T-helper 2 cell treated with Interferon-gamma antibody and Interleukin-4, amounts not matched to agents 100 ng/mL and 5 ng/mL, for 36 hours (primary cell): Measurements from ENCODE around the gene KLHDC3. TPM values are rescaled to one million over a fixed set of nuclear protein-coding genes. Genes with fewer than 3 reads are reported as not detected.
"Not testable (repeated sequence)": the region's sequence is repeated elsewhere in the genome, so short reads cannot be mapped to it uniquely, and the experiment has no call there.

Experiments
- intact Hi-C: fragments of 100-400 bp; cut with micrococcal nuclease; formaldehyde crosslinking; loops from one replicate; pipeline ENCODE4 v1.15.1; 2023
- total RNA-seq: library from RNA; stranded (reverse); gene quantifications from 2 replicates; pipeline ENCODE4 v1.2.3, GENCODE V29; 2022

KLHDC3 gene
- total RNA-seq, 1 donor from 2014 or later = 65.4 TPM

- intact Hi-C loops = no loop called here
Observed at GRCh38 chr6:42987533-42988451, 26.3 kb upstream of the KLHDC3 start.

- intact Hi-C loops = no loop called here
Observed at GRCh38 chr6:42988486-42989020, 25.5 kb upstream of the KLHDC3 start.

- intact Hi-C loops = no loop called here
Observed at GRCh38 chr6:42989923-42990322, 24.1 kb upstream of the KLHDC3 start.

DNA sequence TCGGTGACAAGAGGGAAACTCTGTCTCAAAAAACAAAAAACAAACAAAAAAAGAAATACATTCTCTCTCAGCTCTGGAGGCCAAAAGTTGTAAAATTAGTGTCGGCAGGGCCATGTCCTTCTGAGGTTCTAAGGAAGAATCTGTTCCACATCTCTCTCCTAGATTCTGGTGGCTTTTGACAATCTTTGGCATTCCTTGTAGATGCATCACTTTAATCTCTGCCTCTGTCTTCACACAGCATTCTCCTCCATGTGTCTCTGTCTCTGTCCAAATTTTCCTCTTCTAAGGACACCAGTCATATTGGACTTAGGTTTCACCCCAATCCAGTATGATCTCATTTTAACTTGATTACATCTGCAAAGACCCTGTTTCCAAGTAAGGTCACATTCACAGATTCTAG is 20.6 kb upstream of the KLHDC3 start:
- intact Hi-C loops = no loop called here

DNA sequence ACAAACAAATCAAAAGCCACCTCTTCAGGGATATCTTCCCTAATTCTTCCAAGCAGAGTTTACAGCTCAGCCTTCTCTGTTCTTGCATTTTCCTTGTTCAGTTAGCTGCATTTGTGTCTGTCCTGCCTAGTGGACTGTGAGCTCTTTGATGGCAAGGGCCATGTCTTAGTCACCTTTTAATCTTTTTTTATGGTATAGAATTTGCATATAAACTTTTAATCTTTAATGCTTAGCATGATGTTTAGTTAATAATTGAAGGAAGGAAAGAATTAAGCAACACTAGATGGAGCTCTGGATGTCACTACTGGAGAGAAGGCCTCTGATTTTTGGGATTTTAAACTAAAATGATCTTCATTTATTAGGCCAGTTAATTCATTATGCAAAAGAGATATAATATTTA is 17.5 kb upstream of the KLHDC3 start:
- intact Hi-C loops = no loop called here

DNA sequence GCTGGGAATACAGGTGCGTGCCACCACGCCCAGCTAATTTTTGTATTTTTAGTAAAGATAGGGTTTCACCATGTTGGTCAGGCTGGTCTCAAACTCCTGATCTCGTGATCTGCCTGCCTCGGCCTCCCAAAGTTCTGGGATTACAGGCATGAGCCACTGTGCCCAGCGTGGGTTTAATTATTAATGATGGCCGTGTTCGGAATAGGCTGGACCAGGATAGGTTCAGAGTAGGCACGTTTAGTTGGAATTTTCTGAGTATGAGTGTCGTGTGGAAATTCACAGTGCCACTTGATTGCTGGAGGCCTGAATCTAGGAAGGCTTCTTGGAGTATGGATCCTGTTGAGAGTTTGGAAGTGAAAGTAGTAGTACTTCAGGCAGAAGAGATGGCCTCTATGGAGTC is 15.8 kb upstream of the KLHDC3 start:
- intact Hi-C loops = not testable (repeated sequence)

DNA sequence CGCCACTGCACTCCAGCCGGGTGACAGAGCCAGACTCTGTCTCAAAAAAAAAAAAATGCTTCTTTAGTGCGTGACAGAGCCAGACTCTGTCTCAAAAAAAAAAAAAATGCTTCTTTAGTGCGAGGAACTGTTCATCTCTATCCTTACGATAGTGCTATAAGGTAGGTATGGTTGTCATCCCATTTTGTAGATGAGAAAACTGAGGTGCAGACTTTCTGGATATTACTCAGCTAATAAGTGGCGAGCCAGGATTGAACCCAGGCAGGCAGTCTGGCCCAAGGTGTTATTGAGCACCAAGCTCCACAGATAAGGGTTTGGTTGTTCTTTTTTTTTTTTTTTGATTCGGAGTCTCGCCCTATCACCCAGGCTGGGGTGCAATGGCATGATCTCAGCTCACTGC is 12.2 kb upstream of the KLHDC3 start:
- intact Hi-C loops = no loop called here

GRCh38 chr6:43005844-43006243 is 8.2 kb upstream of the KLHDC3 start:
- intact Hi-C loops = no loop called here

GRCh38 chr6:43006251-43006650 is 7.8 kb upstream of the KLHDC3 start:
- intact Hi-C loops = no loop called here

- intact Hi-C loops = no loop called here
Observed at GRCh38 chr6:43007126-43007525, 6.9 kb upstream of the KLHDC3 start.

DNA sequence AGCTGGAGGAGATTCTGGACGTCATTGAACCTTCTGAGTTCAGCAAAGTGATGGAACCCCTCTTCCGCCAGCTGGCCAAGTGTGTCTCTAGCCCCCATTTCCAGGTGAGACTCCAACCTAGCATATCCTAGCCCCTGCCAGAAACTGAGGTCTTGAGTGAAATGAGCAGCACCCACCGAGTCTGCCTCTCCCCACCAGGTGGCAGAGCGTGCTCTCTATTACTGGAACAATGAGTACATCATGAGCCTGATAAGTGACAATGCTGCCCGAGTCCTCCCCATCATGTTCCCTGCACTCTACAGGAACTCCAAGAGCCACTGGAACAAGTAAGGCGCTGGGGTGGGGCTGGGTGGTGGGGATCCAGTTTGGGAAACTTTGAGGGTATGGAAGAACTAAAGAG is 4.9 kb upstream of the KLHDC3 start:
- intact Hi-C loops = loop anchor here (1.0 kb wide), 1 partner anchor 134 kb away; no protein-coding TSS in a partner anchor

GRCh38 chr6:43011207-43011606 is 2.8 kb upstream of the KLHDC3 start:
- intact Hi-C loops = loop anchor here (5.0 kb wide), 2 partner anchors 114 to 506 kb away; partner anchors contain the start of genes POLR1C and YIPF3

GRCh38 chr6:43012364-43012763 is 1.7 kb upstream of the KLHDC3 start:
- intact Hi-C loops = loop anchor here (5.0 kb wide), 2 partner anchors 115 to 505 kb away; partner anchors contain the start of genes POLR1C and YIPF3

DNA sequence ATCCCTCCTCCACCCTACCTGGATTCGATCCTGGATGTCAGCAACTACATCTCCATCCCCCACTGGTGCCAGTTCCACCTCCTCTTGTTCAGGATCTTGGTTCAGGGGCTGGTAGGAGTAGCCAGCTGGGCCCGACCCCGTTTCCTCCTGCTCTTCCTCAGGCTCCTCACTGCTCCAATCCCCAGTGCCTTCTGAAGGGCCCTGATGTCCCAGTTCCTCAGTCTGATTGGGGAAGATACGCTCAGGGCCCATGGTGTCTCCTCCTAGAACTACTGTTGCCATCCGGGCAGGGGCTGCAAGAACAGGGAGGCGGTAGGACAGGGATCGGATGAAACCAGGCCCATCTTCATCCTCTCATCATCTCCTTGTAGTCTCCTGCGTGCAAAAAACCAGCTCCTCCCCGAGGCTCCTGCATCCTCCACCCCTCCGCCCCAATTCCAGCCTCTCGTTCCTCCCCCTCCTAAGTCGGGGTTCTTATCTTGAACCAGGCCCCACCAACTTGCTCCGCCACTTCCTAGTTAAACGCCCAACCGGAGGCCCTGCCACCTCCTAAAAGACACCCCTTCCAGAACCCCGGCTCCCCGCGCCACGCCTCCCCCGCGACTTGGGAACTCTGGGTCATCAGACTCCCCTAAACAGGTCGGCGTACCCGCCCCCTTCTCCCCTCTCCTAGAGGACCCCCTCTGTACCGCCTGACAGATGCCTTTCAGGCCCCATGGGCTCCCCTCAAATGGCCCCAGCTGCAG is 779 bp upstream of the KLHDC3 start:
- intact Hi-C loops = loop anchor here (1.0 to 5.0 kb wide), 4 partner anchors 34 to 504 kb away; partner anchors contain the start of genes PEX6, POLR1C, TBCC and YIPF3

DNA sequence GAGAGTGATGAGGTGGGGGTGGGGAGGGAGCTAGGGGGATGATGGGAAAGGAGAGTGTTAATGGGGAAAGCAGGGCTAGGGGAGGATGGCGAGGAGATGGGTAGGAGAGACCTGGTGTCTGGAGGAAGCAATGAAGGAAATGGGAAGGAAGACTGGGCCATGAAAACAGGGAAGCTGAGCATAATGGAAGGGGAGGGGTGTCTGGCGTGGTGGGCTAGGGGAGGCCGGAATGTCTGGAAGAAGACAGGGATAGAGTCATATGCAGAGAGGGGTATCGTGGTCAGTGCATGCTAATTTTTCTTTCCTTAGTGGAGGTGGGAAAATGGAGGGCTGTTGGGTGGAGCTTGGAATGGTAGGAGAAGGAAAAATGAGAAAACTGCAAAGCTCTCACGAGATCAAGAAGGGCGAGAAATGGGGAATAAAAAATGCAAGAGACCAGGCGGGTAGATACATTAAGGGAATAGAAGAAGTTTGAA is 423 bp downstream of the KLHDC3 start:
- intact Hi-C loops = loop anchor here (1.0 to 5.0 kb wide), 9 partner anchors 8 to 503 kb away; partner anchors contain the start of genes CNPY3, CUL7, KLC4 and MRPL2

DNA sequence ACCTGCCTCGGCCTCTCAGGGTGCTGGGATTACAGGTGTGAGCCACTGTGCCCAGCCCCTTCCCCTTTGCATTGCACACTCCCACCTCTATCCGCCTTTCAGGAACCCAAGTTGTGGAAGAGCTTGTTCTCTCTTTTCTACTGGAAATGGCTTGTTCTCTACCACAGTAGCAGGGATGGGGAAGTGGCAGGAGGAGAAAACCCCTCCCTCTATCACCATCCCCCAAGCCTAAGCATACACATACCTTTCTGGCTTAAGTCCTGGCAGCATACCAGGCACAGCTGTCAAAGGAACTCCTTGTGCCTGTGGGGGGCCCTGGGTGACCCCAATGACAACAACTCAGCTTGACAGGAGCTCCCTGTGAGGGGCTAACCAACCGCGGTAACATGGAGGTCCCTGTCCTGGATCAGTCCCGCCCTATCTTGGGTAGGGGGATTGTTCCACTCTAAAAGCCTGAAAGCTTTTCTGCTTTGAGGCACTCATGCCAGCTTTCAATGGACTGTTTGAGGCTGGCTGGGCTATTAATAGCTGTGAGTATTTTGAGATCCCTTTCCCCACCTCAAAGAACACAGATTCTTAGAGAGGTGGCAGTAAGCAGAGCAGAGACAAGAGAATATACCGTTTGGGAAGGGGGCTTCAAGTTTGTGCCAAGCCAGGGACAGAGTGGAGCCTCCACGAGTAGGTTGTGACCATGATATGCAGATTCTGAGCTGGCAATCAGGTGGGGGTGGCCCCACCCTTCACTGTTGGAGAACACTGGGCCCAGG is 2.3 kb downstream of the KLHDC3 start:
- intact Hi-C loops = no loop called here

- intact Hi-C loops = no loop called here
Observed at GRCh38 chr6:43016943-43017334, 2.9 kb downstream of the KLHDC3 start.

DNA sequence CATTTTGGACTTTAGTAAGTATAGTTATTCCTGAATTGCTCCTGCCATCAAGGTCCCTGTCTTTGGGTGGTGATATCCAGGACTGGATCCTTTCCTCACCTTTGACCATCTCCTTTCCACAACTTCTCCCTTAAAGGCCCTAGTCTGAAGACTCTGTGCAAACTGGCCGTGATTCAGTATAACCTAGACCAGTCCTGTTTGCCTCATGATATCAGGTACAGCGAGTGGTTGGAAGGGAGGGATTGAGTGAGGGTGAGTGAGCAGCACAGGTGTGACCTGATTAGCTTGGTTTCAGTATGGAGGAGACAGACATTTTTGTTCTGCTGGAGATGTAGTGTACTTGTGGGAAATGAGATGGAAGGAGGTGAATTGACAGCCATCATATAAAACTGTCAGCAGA is 5.1 kb downstream of the KLHDC3 start:
- intact Hi-C loops = no loop called here

DNA sequence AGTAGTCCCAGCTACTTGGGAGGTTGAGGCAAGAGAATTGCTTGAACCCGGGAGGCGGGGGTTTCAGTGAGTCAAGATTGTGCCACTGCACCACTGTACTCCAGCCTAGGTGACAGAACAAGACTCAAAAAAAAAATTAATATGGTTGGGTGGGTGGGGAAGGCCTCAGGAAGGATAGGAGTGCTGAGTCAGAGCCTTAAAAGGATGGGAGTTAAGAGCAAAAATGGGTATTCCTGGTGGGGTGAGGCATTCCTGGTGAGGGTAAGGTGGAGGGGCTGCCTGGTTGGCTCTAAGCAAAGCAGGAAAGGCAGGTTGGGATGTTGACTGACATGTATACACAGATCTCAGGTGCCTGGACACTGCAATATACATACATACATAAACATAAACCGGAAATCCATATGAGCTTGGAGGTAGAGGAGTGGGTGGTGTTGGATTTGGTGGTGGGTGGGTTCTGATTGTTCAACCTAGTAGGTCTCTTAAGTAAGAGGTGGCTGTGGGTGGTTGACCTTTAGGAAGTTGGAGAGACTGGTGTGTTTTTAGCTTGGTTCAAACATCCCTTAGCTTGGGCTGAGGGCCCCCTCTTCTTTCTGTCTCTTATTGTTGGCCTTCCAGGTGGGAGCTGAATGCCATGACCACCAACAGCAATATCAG is 6.1 kb downstream of the KLHDC3 start:
- intact Hi-C loops = no loop called here

GRCh38 chr6:43020847-43021246 is 6.8 kb downstream of the KLHDC3 start:
- intact Hi-C loops = no loop called here
